C4-2B (cell line): ENCODE results near the gene RAB26.

Experiments used
- H3K27ac ChIP-seq: fragments of 450-650 bp; 2 replicates; pipeline ENCODE4 v1.5.1; 2017
- ZFX ChIP-seq: fragments of 450-650 bp; IDR thresholded peaks from 2 replicates; pipeline ENCODE4 v1.6.1; 2017
- TF ChIP-seq, protein P1 (sequence below): fragments of 450-650 bp; conservative IDR thresholded peaks from 2 replicates; pipeline ENCODE4 v1.5.1; 2017; ENCODE audit warnings: mild to moderate bottlenecking

Gene RAB26

GRCh38 chr16:2190002-2190658 lies 41.7 kb downstream of the RAB26 start:
- H3K27ac ChIP-seq, result no peak overlapping the region
- TF ChIP-seq, protein P1, sequence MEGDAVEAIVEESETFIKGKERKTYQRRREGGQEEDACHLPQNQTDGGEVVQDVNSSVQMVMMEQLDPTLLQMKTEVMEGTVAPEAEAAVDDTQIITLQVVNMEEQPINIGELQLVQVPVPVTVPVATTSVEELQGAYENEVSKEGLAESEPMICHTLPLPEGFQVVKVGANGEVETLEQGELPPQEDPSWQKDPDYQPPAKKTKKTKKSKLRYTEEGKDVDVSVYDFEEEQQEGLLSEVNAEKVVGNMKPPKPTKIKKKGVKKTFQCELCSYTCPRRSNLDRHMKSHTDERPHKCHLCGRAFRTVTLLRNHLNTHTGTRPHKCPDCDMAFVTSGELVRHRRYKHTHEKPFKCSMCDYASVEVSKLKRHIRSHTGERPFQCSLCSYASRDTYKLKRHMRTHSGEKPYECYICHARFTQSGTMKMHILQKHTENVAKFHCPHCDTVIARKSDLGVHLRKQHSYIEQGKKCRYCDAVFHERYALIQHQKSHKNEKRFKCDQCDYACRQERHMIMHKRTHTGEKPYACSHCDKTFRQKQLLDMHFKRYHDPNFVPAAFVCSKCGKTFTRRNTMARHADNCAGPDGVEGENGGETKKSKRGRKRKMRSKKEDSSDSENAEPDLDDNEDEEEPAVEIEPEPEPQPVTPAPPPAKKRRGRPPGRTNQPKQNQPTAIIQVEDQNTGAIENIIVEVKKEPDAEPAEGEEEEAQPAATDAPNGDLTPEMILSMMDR, result no peak
- no peak for TF ChIP-seq ZFX

DNA sequence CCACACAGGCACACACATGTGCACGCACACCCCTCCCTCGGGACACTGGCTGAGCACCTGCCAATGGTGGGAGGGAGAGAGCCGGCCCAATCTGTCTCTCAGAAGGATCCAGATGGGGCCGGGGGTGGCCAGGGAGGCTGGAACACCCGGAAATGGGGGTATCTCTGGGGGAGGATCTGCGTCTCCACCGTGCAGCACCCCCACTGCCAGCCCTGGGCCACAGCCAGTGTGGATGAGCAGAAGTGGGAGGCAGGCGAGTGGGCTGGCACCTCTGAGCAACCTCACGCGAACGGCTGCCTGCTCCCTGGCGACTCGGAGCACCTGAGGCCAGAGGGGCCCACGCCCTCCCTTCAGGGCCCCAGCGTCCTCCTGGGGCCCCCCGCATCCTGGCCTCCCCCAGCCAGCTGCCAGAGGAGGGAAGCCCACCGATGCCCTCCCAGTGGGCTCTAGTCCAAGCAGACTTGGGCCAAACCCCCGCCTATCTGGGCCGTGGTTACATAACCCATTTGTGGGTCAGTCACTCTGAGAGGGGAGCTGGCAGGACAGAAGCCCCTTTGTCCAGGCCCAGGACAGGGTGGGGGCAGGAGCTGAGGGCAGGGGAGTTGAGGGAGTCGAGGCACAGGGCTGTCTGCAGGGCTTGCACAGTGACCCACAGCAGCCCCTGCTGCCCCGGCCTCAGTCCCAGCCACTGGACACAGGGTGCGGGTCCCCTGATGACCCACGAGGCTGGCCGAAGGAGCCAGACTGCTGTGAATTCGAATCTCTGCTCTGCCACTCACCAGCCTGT lies 42.4 kb downstream of the RAB26 start:
- TF ChIP-seq, protein P1, result no peak
- no peak for TF ChIP-seq ZFX
- no peak overlapping the region for H3K27ac ChIP-seq

DNA sequence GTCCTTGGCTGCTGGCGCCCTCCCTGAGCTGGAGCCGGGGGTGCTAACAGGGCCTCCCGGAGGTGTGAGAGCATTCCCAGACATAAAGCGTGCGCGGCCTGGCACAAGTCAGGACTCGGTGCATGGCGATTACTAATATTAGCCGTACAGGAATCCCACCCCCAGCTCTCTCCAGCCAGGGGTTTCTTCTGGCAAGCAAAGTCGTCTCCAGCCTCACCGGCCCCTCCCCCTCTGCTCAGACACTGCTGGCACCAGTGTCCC lies 43.0 kb downstream of the RAB26 start:
- TF ChIP-seq, protein P1, result no peak
- no peak for TF ChIP-seq ZFX
- H3K27ac ChIP-seq, result no peak overlapping the region

GRCh38 chr16:2194166-2194834 lies 45.9 kb downstream of the RAB26 start:
- no peak overlapping the region for H3K27ac ChIP-seq
- TF ChIP-seq, protein P1, result no peak
- no peak for TF ChIP-seq ZFX

- H3K27ac ChIP-seq, result no peak overlapping the region
- no peak for TF ChIP-seq ZFX
- TF ChIP-seq, protein P1, result peak; percentile 79
Observed at GRCh38 chr16:2194852-2195321, 46.5 kb downstream of the RAB26 start.

- no peak overlapping the region for H3K27ac ChIP-seq
- TF ChIP-seq, protein P1, result no peak
- TF ChIP-seq ZFX, result no peak
Observed at GRCh38 chr16:2195322-2196161, 47.1 kb downstream of the RAB26 start.
